Measurements from ENCODE around the gene TNS1. TPM values are rescaled to one million over a fixed set of nuclear protein-coding genes. Genes with fewer than 3 reads are reported as not detected.

TNS1 gene
- total RNA-seq, 1 donor from 2014 or later = 25.1 TPM

- H3K4me3 ChIP-seq (ENCODE audit: low read depth, low read length) = no peak overlapping the region
- TF ChIP-seq CTCF (conservative IDR thresholded peaks at IDR 0.05; ENCODE audit: low read depth, low read length) = no peak
- no peak for DNase-seq (ENCODE audit: low read depth)
Measured at GRCh38 chr2:218003981-218004419, 1.2 kb upstream of the TNS1 start.

GRCh38 chr2:218003281-218003944 lies 618 bp upstream of the TNS1 start:
- no peak for DNase-seq (ENCODE audit: low read depth)
- no peak for TF ChIP-seq CTCF (conservative IDR thresholded peaks at IDR 0.05; ENCODE audit: low read depth, low read length)
- no peak overlapping the region for H3K4me3 ChIP-seq (ENCODE audit: low read depth, low read length)

GRCh38 chr2:218002143-218002844 lies 501 bp downstream of the TNS1 start:
- no peak overlapping the region for H3K4me3 ChIP-seq (ENCODE audit: low read depth, low read length)
- DNase-seq (ENCODE audit: low read depth) = no peak
- no peak for TF ChIP-seq CTCF (conservative IDR thresholded peaks at IDR 0.05; ENCODE audit: low read depth, low read length)

- TF ChIP-seq CTCF (conservative IDR thresholded peaks at IDR 0.05; ENCODE audit: low read depth, low read length) = no peak
Measured at GRCh38 chr2:218001629-218002028, 1.2 kb downstream of the TNS1 start.

GRCh38 chr2:218000136-218000535 lies 2.7 kb downstream of the TNS1 start:
- H3K4me3 ChIP-seq (ENCODE audit: low read depth, low read length) = no peak overlapping the region
- no peak for TF ChIP-seq CTCF (conservative IDR thresholded peaks at IDR 0.05; ENCODE audit: low read depth, low read length)
- DNase-seq (ENCODE audit: low read depth) = no peak

More at GRCh38 chr2:218001629-218002028, 1.2 kb downstream of the TNS1 start:
- DNase-seq (ENCODE audit: low read depth) = no peak
- H3K4me3 ChIP-seq (ENCODE audit: low read depth, low read length) = no peak overlapping the region

GRCh38 chr2:217999595-217999959 lies 3.2 kb downstream of the TNS1 start:
- TF ChIP-seq CTCF (conservative IDR thresholded peaks at IDR 0.05; ENCODE audit: low read depth, low read length) = no peak
- H3K4me3 ChIP-seq (ENCODE audit: low read depth, low read length) = no peak overlapping the region
- DNase-seq (ENCODE audit: low read depth) = no peak

Data from epithelial cell of proximal tubule (primary cell).